ENCODE measurements around the gene SUPT6H.
A peak's percentile ranks its signal among the peaks of the same experiment; 100 is the strongest.
"Not testable (repeated sequence)": the region's sequence is repeated elsewhere in the genome, so short reads cannot be mapped to it uniquely, and the experiment has no call there.

SUPT6H gene

DNA sequence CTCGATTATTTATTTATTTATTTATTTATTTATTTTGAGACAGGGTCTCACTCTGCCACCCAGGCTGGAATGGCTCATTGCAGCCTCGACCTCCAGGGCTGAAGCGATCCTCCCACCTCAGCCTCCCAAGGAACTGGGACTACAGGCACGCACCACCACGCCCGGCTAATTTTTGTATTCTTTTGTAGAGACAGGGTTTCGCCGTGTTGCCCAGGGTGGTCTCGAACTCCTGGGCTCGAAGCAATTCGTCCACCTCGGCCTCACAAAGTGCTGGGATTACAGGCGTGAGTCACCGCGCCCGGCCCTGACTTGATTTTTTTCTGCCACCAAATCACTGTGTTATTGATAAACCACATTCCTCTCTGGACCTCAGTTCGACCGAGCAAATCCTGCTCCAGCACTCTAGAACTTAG, 57.0 kb downstream of the SUPT6H start:
- H3K4me1 ChIP-seq (ENCODE audit: insufficient read depth, insufficient read length) = peaks cover 18% of the 10 kb centered on the region
- peak overlapping the region; percentile 93 for H3K9ac ChIP-seq (ENCODE audit: insufficient read length, low read depth)
- no peak for DNase-seq (ENCODE audit: low read depth, low spot score)
- H3K9me3 ChIP-seq (ENCODE audit: insufficient read depth, low read length) = no peaks in the 10 kb centered on the region
- H3K36me3 ChIP-seq (ENCODE audit: insufficient read depth, insufficient read length, low read length) = peaks cover 65% of the 10 kb centered on the region
- peak overlapping the region; percentile 52 for H3K4me3 ChIP-seq (ENCODE audit: insufficient read length, low read depth)
- H3K27me3 ChIP-seq (ENCODE audit: insufficient read depth, insufficient read length) = no peaks in the 10 kb centered on the region
- no peak for TF ChIP-seq YY1 (IDR thresholded peaks at IDR 0.05; ENCODE audit: insufficient read depth, insufficient read length)
- no peak for TF ChIP-seq ZNF274 (IDR thresholded peaks at IDR 0.05; ENCODE audit: low read depth, low read length)
- no peak for TF ChIP-seq SUZ12 (IDR thresholded peaks at IDR 0.05; ENCODE audit: extremely low read depth, insufficient read depth, insufficient read length)

DNA sequence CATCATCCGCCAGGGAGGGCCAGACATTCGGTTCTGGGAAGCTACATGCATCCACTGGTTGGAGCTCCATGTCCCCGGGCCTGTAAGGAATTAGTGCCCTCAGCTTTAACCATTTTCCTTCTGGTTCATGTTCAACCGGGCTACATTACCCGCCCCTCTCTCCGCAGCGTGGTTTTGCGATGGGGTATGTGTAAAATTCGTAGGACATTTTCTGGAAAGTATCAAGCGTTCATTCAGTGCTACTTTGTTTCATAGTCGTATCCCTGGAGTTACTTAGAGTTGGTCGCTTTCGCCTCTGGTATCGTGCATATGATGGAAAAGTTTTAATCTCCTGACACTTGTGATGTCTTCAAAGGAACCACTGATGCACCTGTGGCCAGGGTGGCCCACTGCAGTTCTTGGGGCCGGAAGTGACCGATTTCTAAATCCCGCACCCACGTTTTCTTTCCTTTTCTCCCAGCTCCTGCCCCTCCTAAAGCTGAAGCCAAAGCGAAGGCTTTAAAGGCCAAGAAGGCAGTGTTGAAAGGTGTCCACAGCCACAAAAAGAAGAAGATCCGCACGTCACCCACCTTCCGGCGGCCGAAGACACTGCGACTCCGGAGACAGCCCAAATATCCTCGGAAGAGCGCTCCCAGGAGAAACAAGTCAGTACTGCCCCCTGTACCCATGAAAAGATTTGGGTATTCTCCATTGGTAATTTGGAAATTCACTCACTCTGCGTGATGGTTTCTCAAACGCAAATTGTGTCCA, 58.4 kb downstream of the SUPT6H start:
- H3K36me3 ChIP-seq (ENCODE audit: insufficient read depth, insufficient read length, low read length) = peaks cover 58% of the 10 kb centered on the region
- no peaks in the 10 kb centered on the region for H3K27me3 ChIP-seq (ENCODE audit: insufficient read depth, insufficient read length)
- peak overlapping the region; percentile 99 for H3K9ac ChIP-seq (ENCODE audit: insufficient read length, low read depth)
- TF ChIP-seq YY1 (IDR thresholded peaks at IDR 0.05; ENCODE audit: insufficient read depth, insufficient read length) = no peak
- peaks cover 12% of the 10 kb centered on the region for H3K4me1 ChIP-seq (ENCODE audit: insufficient read depth, insufficient read length)
- DNase-seq (ENCODE audit: low read depth, low spot score) = no peak
- peak overlapping the region; percentile 93 for H3K4me3 ChIP-seq (ENCODE audit: insufficient read length, low read depth)
- no peaks in the 10 kb centered on the region for H3K9me3 ChIP-seq (ENCODE audit: insufficient read depth, low read length)

DNA sequence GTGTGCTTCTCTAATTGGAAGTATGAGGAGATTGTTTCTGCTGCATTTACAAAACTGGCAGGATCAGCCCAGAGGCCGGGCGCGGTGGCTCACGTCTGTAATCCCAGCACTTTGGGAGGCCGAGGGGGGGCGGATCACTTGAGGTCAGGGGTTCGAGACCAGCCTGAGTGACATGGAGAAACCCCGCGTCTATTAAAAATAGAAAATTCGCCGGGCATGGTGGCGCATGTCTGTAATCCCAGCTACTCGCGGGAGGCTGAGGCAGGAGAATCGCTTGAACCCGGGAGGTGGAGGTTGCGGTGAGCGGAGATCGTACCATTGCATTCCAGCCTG, 59.0 kb downstream of the SUPT6H start:
- peak overlapping the region; percentile 93 for H3K4me3 ChIP-seq (ENCODE audit: insufficient read length, low read depth)
- not testable (repeated sequence) for H3K4me1 ChIP-seq (ENCODE audit: insufficient read depth, insufficient read length); H3K9me3 ChIP-seq (ENCODE audit: insufficient read depth, low read length); DNase-seq (ENCODE audit: low read depth, low spot score); H3K27me3 ChIP-seq (ENCODE audit: insufficient read depth, insufficient read length)
- H3K36me3 ChIP-seq (ENCODE audit: insufficient read depth, insufficient read length, low read length) = peaks cover 53% of the 10 kb centered on the region
- H3K9ac ChIP-seq (ENCODE audit: insufficient read length, low read depth) = peak overlapping the region; percentile 99

DNA sequence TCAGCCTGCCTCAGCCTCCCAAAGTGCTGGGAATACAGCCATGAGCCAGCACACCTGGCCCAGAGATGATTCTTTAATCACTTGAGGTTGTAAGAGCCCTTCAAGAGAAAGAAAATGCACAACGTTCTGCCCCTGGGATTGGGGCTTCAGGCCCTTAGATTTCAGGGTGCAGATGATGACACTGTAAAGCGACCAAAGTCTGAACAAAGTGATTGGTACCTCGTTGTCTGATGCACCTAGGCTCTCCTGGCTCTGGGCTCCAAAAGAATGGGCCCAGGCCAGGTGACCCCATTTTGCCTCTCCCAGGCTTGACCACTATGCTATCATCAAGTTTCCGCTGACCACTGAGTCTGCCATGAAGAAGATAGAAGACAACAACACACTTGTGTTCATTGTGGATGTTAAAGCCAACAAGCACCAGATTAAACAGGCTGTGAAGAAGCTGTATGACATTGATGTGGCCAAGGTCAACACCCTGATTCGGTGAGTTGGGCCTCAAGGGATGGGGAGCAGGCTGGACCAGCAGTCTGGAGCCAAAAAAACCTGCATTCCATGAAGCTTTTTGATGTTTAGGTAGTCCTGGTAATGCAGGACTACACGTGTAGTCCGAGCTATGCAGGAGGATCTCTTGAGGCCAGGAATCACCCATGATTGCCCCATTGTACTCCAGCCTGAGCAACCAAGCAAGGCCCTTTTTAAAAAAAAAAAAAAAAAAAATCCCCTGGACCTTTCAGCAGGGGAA, 60.6 kb downstream of the SUPT6H start:
- Histone ChIP-seq H3K36me3 (ENCODE audit: insufficient read depth, insufficient read length, low read length) (peaks cover 47% of the 10 kb centered on the region), H3K9me3 (ENCODE audit: insufficient read depth, low read length) (no peaks in the 10 kb centered on the region), H3K4me3 (ENCODE audit: insufficient read length, low read depth) (no peak overlapping the region), H3K9ac (ENCODE audit: insufficient read length, low read depth) (peak overlapping the region; percentile 71), H3K27me3 (ENCODE audit: insufficient read depth, insufficient read length) (no peaks in the 10 kb centered on the region), H3K4me1 (ENCODE audit: insufficient read depth, insufficient read length) (peaks cover 5% of the 10 kb centered on the region)
- TF ChIP-seq SUZ12 (IDR thresholded peaks at IDR 0.05; ENCODE audit: extremely low read depth, insufficient read depth, insufficient read length) (no peak), YY1 (IDR thresholded peaks at IDR 0.05; ENCODE audit: insufficient read depth, insufficient read length) (no peak), ZNF274 (IDR thresholded peaks at IDR 0.05; ENCODE audit: low read depth, low read length) (no peak)
- no peak for DNase-seq (ENCODE audit: low read depth, low spot score)

DNA sequence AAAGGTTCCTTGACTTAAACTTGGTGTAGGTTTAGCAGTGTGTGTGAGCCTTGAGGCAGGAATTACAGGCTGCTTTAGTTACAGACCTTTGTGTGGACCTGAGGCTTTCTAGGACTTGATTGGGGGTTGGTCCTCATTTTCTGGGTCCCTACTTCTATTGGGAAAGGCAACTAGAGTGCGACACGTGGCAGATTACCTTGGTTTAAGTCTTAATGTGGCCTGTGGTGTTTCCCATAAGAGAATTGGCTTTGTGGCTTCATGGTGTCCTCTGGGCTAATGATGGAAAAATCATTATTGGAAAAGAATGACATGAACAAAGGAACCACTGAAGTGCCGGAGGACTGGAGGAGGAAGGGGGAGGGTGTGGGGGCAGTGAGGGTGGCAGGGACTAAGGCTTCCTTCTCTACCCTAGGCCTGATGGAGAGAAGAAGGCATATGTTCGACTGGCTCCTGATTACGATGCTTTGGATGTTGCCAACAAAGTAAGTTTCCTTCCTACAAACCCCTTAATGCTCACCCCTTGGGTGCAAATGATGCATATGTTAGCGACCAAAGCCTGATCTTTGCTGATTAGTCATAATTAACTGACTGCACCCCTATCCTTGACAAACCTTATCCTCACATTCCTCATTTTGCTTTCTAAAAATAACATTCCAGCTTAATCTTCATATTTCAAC, 61.3 kb downstream of the SUPT6H start:
- no peak for DNase-seq (ENCODE audit: low read depth, low spot score)
- Histone ChIP-seq H3K4me3 (ENCODE audit: insufficient read length, low read depth) (no peak overlapping the region), H3K9ac (ENCODE audit: insufficient read length, low read depth) (peak overlapping the region; percentile 6), H3K27me3 (ENCODE audit: insufficient read depth, insufficient read length) (no peaks in the 10 kb centered on the region), H3K4me1 (ENCODE audit: insufficient read depth, insufficient read length) (peaks cover 5% of the 10 kb centered on the region), H3K36me3 (ENCODE audit: insufficient read depth, insufficient read length, low read length) (peaks cover 47% of the 10 kb centered on the region), H3K9me3 (ENCODE audit: insufficient read depth, low read length) (no peaks in the 10 kb centered on the region)
- no peak for TF ChIP-seq SUZ12 (IDR thresholded peaks at IDR 0.05; ENCODE audit: extremely low read depth, insufficient read depth, insufficient read length)
- no peak for TF ChIP-seq ZNF274 (IDR thresholded peaks at IDR 0.05; ENCODE audit: low read depth, low read length)
- TF ChIP-seq YY1 (IDR thresholded peaks at IDR 0.05; ENCODE audit: insufficient read depth, insufficient read length) = no peak

DNA sequence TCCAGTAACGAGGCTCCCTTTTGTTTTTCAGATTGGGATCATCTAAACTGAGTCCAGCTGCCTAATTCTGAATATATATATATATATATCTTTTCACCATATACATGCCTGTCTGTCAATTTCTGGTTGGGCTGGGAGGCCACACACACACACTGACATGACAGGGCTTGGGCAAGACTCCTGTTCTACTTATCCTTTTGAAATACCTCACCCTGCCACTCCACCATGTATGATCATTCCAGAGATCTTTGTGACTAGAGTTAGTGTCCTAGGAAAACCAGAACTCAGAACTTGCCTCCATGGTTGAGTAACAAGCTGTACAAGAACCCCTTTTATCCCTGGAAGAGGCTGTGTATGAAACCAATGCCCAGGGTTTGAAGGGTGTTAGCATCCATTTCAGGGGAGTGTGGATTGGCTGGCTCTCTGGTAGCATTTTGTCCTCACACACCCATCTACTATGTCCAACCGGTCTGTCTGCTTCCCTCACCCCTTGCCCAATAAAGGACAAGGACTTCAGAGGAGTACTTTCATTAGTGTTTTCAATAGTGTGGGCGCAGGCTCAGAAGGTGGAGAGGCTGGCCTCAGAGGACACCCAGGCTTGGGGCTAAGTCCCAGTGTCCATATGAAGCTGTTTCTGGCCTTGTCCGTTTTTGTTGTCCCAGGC, 62.0 kb downstream of the SUPT6H start:
- not testable (repeated sequence) for DNase-seq (ENCODE audit: low read depth, low spot score); H3K4me1 ChIP-seq (ENCODE audit: insufficient read depth, insufficient read length); H3K27me3 ChIP-seq (ENCODE audit: insufficient read depth, insufficient read length); H3K9me3 ChIP-seq (ENCODE audit: insufficient read depth, low read length)
- Histone ChIP-seq H3K4me3 (ENCODE audit: insufficient read length, low read depth) (peak overlapping the region; percentile 24), H3K9ac (ENCODE audit: insufficient read length, low read depth) (peak overlapping the region; percentile 57), H3K36me3 (ENCODE audit: insufficient read depth, insufficient read length, low read length) (peaks cover 47% of the 10 kb centered on the region)

DNA sequence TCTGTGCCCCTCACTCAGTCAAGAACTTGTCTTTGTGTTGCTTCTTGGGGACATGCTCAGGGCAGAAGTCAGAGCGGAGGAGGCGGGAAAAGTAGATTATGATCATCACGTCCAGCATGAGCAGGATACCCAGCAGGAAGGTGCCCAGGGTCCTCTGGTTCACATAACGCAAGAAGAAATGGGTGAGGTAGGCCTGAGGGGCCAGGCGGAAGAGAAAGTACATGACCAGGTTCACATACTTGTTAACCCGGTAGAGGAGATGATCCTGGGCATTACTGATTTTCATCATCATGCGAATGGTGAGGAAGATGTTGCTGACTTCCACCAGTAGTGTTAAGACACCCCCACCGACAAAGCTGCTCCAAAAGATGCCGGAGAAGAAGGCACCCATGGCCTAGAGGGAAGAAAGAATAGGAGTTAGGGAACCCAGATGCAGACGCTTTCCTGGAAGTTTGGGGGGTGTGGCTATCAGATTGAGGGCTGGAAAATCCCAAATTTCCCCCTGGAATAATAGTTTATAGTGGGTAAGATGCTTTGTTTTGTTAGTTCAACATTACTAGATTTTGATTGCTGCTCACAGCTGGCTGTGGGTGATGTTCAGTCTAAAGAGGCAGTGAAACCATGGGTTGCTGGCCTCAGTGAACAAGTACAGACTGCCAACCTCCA, 62.6 kb downstream of the SUPT6H start:
- peak overlapping the region; percentile 85 for H3K4me3 ChIP-seq (ENCODE audit: insufficient read length, low read depth)
- H3K4me1 ChIP-seq (ENCODE audit: insufficient read depth, insufficient read length) = peaks cover 5% of the 10 kb centered on the region
- no peak for TF ChIP-seq ZNF274 (IDR thresholded peaks at IDR 0.05; ENCODE audit: low read depth, low read length)
- no peak for TF ChIP-seq SUZ12 (IDR thresholded peaks at IDR 0.05; ENCODE audit: extremely low read depth, insufficient read depth, insufficient read length)
- TF ChIP-seq YY1 (IDR thresholded peaks at IDR 0.05; ENCODE audit: insufficient read depth, insufficient read length) = no peak
- no peaks in the 10 kb centered on the region for H3K9me3 ChIP-seq (ENCODE audit: insufficient read depth, low read length)
- peaks cover 47% of the 10 kb centered on the region for H3K36me3 ChIP-seq (ENCODE audit: insufficient read depth, insufficient read length, low read length)
- no peaks in the 10 kb centered on the region for H3K27me3 ChIP-seq (ENCODE audit: insufficient read depth, insufficient read length)
- no peak for DNase-seq (ENCODE audit: low read depth, low spot score)
- peak overlapping the region; percentile 95 for H3K9ac ChIP-seq (ENCODE audit: insufficient read length, low read depth)

All from NT2/D1 (cell line).